NCI-H345 treated with DMSO at 0.1 percent for 48 hours (cell line): ENCODE data around the gene AMY1B.
"Not testable (repeated sequence)": the region's sequence is repeated elsewhere in the genome, so short reads cannot be mapped to it uniquely, and the experiment has no call there.

Experiments
- DNase-seq: peaks from one replicate; lab custom pipeline; 2025; ENCODE audit not compliant: unreplicated experiment; lab: John Stamatoyannopoulos, UW

The AMY1B gene

DNA sequence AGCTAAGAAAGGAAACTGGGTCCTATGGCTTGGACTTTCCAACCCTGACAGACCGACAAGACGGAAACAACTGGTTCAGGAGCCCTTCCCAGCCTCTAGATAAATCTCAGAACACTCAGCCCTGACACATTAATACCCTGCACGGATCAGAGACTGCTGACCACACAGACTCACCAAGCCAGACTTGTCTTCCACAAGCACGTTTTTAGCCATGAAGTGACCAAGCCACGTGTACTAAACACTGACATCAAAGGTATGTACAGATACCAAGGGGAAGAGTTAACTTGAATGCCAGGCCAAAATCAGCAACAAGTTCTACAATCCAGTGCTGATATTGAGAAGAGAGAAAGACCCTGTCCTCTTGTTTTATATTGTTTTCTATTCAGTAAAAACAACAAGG, at the start of gene AMY1B:
Gene AMY1B (minus strand): TSS at position 101 of the 400 bp plus-strand sequence. CDS start 571 bp downstream, outside the sequence.
- DNase-seq, result not testable (repeated sequence)

- not testable (repeated sequence) for DNase-seq
Observed at GRCh38 chr1:103745040-103745439, 49.0 kb upstream of the AMY1B start.

GRCh38 chr1:103744449-103744848, 48.4 kb upstream of the AMY1B start:
- DNase-seq, result not testable (repeated sequence)

- DNase-seq, result not testable (repeated sequence)
Observed at GRCh38 chr1:103738031-103738430, 42.0 kb upstream of the AMY1B start.

GRCh38 chr1:103735334-103735733, 39.3 kb upstream of the AMY1B start:
- not testable (repeated sequence) for DNase-seq

GRCh38 chr1:103721473-103721872, 25.5 kb upstream of the AMY1B start:
- DNase-seq, result not testable (repeated sequence)

DNA sequence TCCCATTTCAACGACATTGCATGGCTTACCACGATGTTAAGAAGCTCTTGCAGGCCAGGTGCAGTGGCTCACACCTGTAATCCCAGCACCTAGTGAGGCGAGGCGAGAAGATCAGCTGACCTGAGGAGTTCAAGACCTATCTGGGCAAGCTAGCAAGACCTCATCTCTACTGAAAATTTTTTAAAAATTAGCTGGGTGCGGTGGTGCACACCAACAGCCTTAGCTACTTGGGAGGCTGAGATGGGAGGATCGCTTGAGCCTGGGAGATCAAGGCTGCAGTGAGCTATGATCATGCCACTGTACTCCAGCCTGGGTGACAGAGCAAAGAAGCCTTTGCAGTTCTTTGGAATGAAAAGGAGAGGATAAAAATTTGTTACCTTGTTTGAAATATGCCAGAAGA, 21.4 kb upstream of the AMY1B start:
- not testable (repeated sequence) for DNase-seq

- not testable (repeated sequence) for DNase-seq
Observed at GRCh38 chr1:103710381-103710780, 14.4 kb upstream of the AMY1B start.

DNA sequence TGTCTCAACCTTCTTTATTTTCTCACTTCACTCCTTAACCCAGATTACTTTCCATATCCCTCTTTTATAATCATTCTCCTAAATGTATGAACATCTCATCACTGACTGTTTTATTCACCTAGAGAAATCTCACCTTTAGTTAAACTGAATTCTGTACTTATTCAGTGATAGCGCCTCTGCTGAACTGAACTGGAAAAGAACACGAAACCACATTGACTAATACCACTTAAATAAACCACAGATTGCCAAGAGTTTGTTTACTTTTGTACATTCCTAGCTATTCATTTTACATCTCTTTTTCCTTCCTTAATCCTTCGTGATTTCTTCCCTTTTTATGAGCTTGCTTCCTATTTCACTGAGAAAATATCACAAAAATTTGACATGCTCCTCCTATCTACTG, 11.7 kb upstream of the AMY1B start:
- DNase-seq, result not testable (repeated sequence)

GRCh38 chr1:103701256-103701655, 5.2 kb upstream of the AMY1B start:
- DNase-seq, result not testable (repeated sequence)

- not testable (repeated sequence) for DNase-seq
Observed at GRCh38 chr1:103700669-103701068, 4.7 kb upstream of the AMY1B start.

DNA sequence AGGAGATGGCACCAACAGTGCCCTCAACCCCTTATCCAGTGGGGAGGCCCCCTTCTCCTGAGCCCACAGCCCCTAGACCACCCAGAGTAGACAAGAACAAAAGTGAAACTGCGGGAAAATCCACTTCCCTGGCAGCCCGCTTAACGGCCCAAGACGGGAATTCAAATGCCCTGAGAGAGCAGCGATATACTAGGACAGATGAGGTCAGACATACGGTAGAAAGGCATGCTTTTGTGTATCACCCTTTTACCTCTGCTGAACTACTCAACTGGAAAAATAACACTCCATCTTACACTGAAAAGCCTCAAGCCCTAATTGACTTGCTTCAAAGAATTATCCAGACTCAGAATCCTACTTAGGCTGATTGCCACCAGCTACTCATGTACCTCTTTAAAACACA, 1.4 kb upstream of the AMY1B start:
- not testable (repeated sequence) for DNase-seq

DNA sequence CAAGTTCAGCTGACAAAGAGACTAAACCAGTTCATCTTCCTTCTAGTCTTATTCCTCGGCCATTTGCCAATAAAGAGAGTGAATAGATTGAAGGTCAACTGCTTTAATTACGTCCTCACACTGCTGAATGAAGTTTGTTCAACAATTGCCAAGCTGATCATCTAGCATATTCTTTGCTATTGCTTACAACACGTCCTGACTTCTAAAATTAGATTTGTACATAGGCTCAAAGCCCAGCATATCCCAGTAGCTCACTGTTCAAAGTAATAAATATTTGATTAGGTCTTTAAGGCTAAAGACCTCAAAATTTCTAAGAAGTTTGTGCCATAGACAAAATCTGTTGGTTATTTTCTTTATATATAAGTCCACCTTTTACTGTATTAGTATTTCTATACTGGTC, 19.7 kb downstream of the AMY1B start:
- DNase-seq, result not testable (repeated sequence)

DNA sequence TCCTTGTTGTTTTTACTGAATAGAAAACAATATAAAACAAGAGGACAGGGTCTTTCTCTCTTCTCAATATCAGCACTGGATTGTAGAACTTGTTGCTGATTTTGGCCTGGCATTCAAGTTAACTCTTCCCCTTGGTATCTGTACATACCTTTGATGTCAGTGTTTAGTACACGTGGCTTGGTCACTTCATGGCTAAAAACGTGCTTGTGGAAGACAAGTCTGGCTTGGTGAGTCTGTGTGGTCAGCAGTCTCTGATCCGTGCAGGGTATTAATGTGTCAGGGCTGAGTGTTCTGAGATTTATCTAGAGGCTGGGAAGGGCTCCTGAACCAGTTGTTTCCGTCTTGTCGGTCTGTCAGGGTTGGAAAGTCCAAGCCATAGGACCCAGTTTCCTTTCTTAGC, 40.5 kb downstream of the AMY1B start, which contains the start of gene AMY1A:
Gene AMY1A (plus strand): TSS at position 301 of the 400 bp plus-strand sequence. CDS start 571 bp downstream, outside the sequence.
- DNase-seq, result not testable (repeated sequence)

- not testable (repeated sequence) for DNase-seq
Observed at GRCh38 chr1:103654133-103654532, 41.9 kb downstream of the AMY1B start.

GRCh38 chr1:103650889-103651288, 45.1 kb downstream of the AMY1B start:
- DNase-seq, result not testable (repeated sequence)

DNA sequence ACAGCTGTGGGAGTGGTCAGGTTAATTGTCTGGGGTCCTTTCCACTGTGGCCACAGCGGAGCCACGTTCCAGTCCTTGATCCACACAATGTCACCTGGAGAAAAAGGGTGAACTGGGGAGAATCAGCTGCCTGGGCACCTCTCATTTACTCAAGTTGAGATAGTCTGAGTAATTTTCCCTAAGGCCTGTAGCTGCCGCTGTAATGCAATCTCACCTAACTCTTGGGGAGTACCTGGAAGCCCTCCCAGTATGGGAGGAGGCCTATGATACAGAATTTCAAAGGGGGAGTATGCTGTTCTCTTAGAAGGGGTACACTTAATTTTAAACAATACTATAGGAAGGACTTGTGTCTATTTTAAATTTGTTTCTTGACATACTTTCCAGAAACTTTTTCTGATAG, 45.7 kb downstream of the AMY1B start:
- not testable (repeated sequence) for DNase-seq

DNA sequence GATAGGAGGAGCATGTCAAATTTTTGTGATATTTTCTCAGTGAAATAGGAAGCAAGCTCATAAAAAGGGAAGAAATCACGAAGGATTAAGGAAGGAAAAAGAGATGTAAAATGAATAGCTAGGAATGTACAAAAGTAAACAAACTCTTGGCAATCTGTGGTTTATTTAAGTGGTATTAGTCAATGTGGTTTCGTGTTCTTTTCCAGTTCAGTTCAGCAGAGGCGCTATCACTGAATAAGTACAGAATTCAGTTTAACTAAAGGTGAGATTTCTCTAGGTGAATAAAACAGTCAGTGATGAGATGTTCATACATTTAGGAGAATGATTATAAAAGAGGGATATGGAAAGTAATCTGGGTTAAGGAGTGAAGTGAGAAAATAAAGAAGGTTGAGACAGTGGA, 52.1 kb downstream of the AMY1B start:
- DNase-seq, result not testable (repeated sequence)

DNA sequence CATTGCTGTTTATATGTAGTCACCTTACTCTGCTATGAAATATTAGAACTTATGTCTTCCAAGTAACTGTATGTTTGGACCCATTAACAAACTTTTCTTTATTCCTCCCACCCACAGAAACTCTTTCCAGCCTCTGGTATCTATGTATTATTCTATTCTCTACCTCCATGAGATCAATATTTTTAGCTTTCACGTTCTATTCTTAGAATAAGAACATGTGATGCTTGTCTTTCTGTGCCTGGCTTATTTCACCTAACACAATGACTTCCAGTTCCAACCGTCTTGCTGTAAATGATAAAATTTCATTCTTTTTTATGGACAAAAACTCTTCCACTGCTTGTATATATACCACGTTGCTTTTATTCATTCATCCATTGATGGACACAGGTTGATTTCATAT, 54.8 kb downstream of the AMY1B start:
- DNase-seq, result not testable (repeated sequence)
